GM12865 (cell line): ENCODE results near the gene OLFML1.
A peak's percentile ranks its signal among the peaks of the same experiment; 100 is the strongest.

ENCODE experiments used
- DNase-seq: peaks from one replicate; pipeline ENCODE4 v3.0.0; 2010; ENCODE audit warnings: low read depth
- H3K4me3 ChIP-seq: 2 replicates; pipeline ENCODE4 v1.5.1; 2011; ENCODE audit warnings: mild to moderate bottlenecking, low read depth, low read length, control low read depth
- CTCF ChIP-seq: IDR thresholded peaks from 2 replicates; pipeline ENCODE4 v1.5.1; 2011; ENCODE audit warnings: low read length, control low read depth, low read depth, inconsistent platforms; ENCODE audit not compliant: insufficient read depth; ENCODE audit errors: missing control alignments

The OLFML1 gene

GRCh38 chr11:7540830-7541555 is 55.7 kb downstream of the OLFML1 start:
- DNase-seq = no peak
- no peak for TF ChIP-seq CTCF

GRCh38 chr11:7543302-7543701 is 58.0 kb downstream of the OLFML1 start:
- no peak overlapping the region for H3K4me3 ChIP-seq
- DNase-seq = no peak
- no peak for TF ChIP-seq CTCF

More at GRCh38 chr11:7540830-7541555, 55.7 kb downstream of the OLFML1 start:
- no peak overlapping the region for H3K4me3 ChIP-seq

GRCh38 chr11:7544021-7544420 is 58.7 kb downstream of the OLFML1 start:
- no peak for TF ChIP-seq CTCF
- no peak overlapping the region for H3K4me3 ChIP-seq
- no peak for DNase-seq

- no peak for TF ChIP-seq CTCF
- no peak overlapping the region for H3K4me3 ChIP-seq
- no peak for DNase-seq
Measured at GRCh38 chr11:7545611-7546010, 60.3 kb downstream of the OLFML1 start.

GRCh38 chr11:7546324-7546791 is 61.1 kb downstream of the OLFML1 start:
- no peak for TF ChIP-seq CTCF
- H3K4me3 ChIP-seq = no peak overlapping the region
- no peak for DNase-seq

- H3K4me3 ChIP-seq = no peak overlapping the region
- DNase-seq = no peak
- TF ChIP-seq CTCF = no peak
Measured at GRCh38 chr11:7547687-7548086, 62.4 kb downstream of the OLFML1 start.

GRCh38 chr11:7548659-7549274 is 63.5 kb downstream of the OLFML1 start:
- TF ChIP-seq CTCF = peak; percentile 79
- no peak overlapping the region for H3K4me3 ChIP-seq
- DNase-seq = peak; percentile 73
